HEK293 (cell line): ENCODE data around the gene RASAL2.

Experiments used
- CTCF ChIP-seq: fragments of 450-650 bp; formaldehyde crosslinking; IDR thresholded peaks from 2 replicates; pipeline ENCODE4 v1.5.1; 2016; ENCODE audit warnings: missing biosample characterization, missing genetic modification characterization
- GLI4 ChIP-seq: fragments of 450-650 bp; formaldehyde crosslinking; IDR thresholded peaks from 2 replicates; pipeline ENCODE4 v1.5.1; 2016; ENCODE audit warnings: missing biosample characterization, missing genetic modification characterization
- KLF16 ChIP-seq: fragments of 450-650 bp; formaldehyde crosslinking; IDR thresholded peaks from 2 replicates; pipeline ENCODE4 v1.5.1; 2017; ENCODE audit warnings: missing biosample characterization, missing genetic modification characterization
- PRDM1 ChIP-seq: fragments of 450-650 bp; formaldehyde crosslinking; IDR thresholded peaks from 2 replicates; pipeline ENCODE4; 2016; ENCODE audit warnings: missing biosample characterization, missing genetic modification characterization
- REST ChIP-seq: fragments of 450-650 bp; formaldehyde crosslinking; IDR thresholded peaks from 2 replicates; pipeline ENCODE4 v1.5.1; 2016; ENCODE audit warnings: missing biosample characterization, missing genetic modification characterization
- ZBTB1 ChIP-seq: fragments of 450-650 bp; formaldehyde crosslinking; IDR thresholded peaks from 2 replicates; pipeline ENCODE4 v1.5.1; 2016; ENCODE audit warnings: missing biosample characterization, missing genetic modification characterization
- ZFP69B ChIP-seq: fragments of 450-650 bp; formaldehyde crosslinking; IDR thresholded peaks from 2 replicates; pipeline ENCODE4 v1.5.1; 2016; ENCODE audit warnings: missing biosample characterization, missing genetic modification characterization
- ZNF239 ChIP-seq: fragments of 450-650 bp; formaldehyde crosslinking; IDR thresholded peaks from 2 replicates; pipeline ENCODE4 v1.5.1; 2016; ENCODE audit warnings: missing biosample characterization, missing genetic modification characterization
- ZNF362 ChIP-seq: fragments of 450-650 bp; formaldehyde crosslinking; IDR thresholded peaks from 2 replicates; pipeline ENCODE4 v1.5.1; 2016; ENCODE audit warnings: missing biosample characterization, missing genetic modification characterization
- ZNF513 ChIP-seq: fragments of 450-650 bp; IDR thresholded peaks from 2 replicates; pipeline ENCODE4 v1.5.1; 2018; ENCODE audit warnings: missing biosample characterization, missing genetic modification characterization

GRCh38 chr1:178339834-178340233, 245.9 kb downstream of the RASAL2 start:
- TF ChIP-seq REST (tag by site-specific recombination) = no peak
- TF ChIP-seq CTCF (tag by site-specific recombination) = no peak
- no peak for TF ChIP-seq ZNF239 (tag by site-specific recombination)
- TF ChIP-seq ZFP69B = no peak
- no peak for TF ChIP-seq ZNF362 (tag by site-specific recombination)
- no peak for TF ChIP-seq KLF16 (tag by site-specific recombination)
- TF ChIP-seq ZNF513 (tag by site-specific recombination) = no peak
- no peak for TF ChIP-seq ZBTB1 (tag by site-specific recombination)
- TF ChIP-seq GLI4 (tag by site-specific recombination) = no peak
- no peak for TF ChIP-seq PRDM1 (tag by site-specific recombination)
